Tibial artery (tissue), 4 donors: Measurements from ENCODE around the gene SSTR5.

Experiments
- DNase-seq, 2 donors: peaks; one replicate each; pipeline ENCODE4 v3.0.0-alpha.2; 2019
- H3K27ac ChIP-seq, 2 donors: fragments of 200-600 bp; sonication (generic) in 1 of 2; 1 replicate in 1 of 2; 2 replicates in 1 of 2; pipeline ENCODE4 v1.5.1; 2018 to 2019; ENCODE audit warnings: mild to moderate bottlenecking in 1 of 2
- H3K27me3 ChIP-seq, 2 donors: fragments of 200-600 bp; sonication (generic) in 1 of 2; one replicate each; pipeline versions ENCODE4 v1.5.1 to v1.6.0; 2016 to 2019
- H3K36me3 ChIP-seq, 3 donors: fragments of 200-600 bp; sonication (generic) in 2 of 3; one replicate each; pipeline ENCODE4 v1.5.1; 2016 to 2019; ENCODE audit warnings: mild to moderate bottlenecking in 2 of 3
- H3K4me1 ChIP-seq, 4 donors: fragments of 200-600 bp; sonication (generic) in 2 of 4; 1 replicate in 3 of 4; 2 replicates in 1 of 4; pipeline ENCODE4 v1.5.1; 2016 to 2019
- H3K4me3 ChIP-seq, 2 donors: fragments of 200-600 bp; sonication (generic) in 1 of 2; 1 replicate in 1 of 2; 2 replicates in 1 of 2; pipeline ENCODE4 v1.5.1; 2018 to 2019; ENCODE audit warnings: mild to moderate bottlenecking in 2 of 2
- H3K9me3 ChIP-seq, 3 donors: fragments of 200-600 bp; sonication (generic) in 1 of 3; one replicate each; pipeline ENCODE4 v1.5.1; 2016 to 2019
- CTCF ChIP-seq, 2 experiments: fragments of 200-600 bp in 1 of 2; fragments of 450-650 bp in 1 of 2; IDR thresholded peaks; one replicate each; pipeline ENCODE4 v1.5.1; 2017 to 2019; ENCODE audit warnings: antibody characterized with exemption in 2 of 2, mild to moderate bottlenecking in 1 of 2, moderate library complexity in 1 of 2
- intact Hi-C: fragments of 100-400 bp; cut with DNase I; formaldehyde crosslinking; loops from one replicate; pipeline ENCODE4 v1.15.0; 2023; ENCODE audit warnings: low total_unique reads

The SSTR5 gene

DNA sequence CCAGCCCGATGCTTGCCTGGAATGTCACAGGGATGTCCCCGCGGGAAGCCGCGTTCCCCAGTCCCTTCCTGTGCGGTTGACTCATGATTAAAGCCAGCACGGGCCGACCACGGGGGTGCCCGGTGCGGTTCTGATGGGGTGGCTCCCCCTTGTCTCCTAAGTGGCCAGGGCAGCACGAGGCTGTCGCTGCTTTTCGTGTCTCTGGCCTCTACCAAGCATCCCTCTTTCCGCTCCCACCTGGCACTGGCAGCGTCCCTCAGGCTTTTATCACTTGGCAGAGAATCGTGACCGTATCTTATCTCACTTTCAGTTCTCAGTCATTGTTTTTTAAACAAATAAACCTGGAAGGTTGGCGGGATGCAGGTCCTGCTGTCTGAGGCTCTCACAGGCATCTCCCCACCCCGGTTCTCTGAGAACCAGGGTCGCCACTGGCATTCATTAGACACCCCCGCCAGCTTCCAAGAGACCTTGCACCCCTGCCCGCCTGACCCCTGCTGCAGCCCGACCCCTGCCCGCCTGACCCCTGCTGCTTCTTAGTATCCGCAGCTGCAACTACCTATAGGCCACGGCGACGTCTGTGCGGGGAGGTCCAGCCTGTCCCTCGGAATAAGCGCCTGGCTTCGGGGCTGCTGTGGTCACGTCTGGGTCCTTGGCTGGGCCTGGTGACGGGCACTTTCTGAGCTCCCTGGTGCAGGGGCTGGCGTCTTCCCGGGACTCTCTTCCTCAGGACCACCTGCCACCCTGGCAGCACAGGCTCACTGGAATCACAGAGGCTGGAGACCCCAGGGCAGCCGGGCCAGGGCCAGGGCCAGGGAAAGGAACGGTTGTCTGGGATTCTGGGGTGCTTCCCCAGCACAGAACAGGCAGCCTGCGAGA lies 16.0 kb downstream of the SSTR5 start:
- no peak for DNase-seq
- Histone ChIP-seq H3K4me1 (peaks cover 0 to 40% (median 28%) of the 10 kb centered on the region in 4 donors), H3K9me3 (peaks cover 9 to 19% (median 18%) of the 10 kb centered on the region in 3 donors), H3K27me3 (peaks cover 0 to 13% of the 10 kb centered on the region in 2 donors), H3K36me3 (no peaks in the 10 kb centered on the region), H3K27ac (peak overlapping the region; percentile 86), H3K4me3 (peak overlapping the region in 1 of 2 donors; percentile 48)
- intact Hi-C loops, result no loop called here
- no peak for TF ChIP-seq CTCF (IDR thresholded peaks at IDR 0.05)

- Histone ChIP-seq H3K27ac (peak overlapping the region; percentile 86), H3K36me3 (no peaks in the 10 kb centered on the region), H3K27me3 (peaks cover 0 to 5% of the 10 kb centered on the region in 2 donors), H3K4me3 (peak overlapping the region; percentile 48 to 51), H3K9me3 (peaks cover 9 to 14% (median 10%) of the 10 kb centered on the region in 3 donors), H3K4me1 (peaks cover 0 to 49% (median 31%) of the 10 kb centered on the region in 4 donors)
- DNase-seq, result peak; percentile 49 to 93
- intact Hi-C loops, result no loop called here
- no peak for TF ChIP-seq CTCF (IDR thresholded peaks at IDR 0.05)
These were observed 16.9 kb downstream of the SSTR5 start for GRCh38 chr16:1089439-1089821.

GRCh38 chr16:1089822-1090619 lies 17.5 kb downstream of the SSTR5 start:
- peak; percentile 52 to 92 for DNase-seq

GRCh38 chr16:1090620-1091587 lies 18.4 kb downstream of the SSTR5 start:
- intact Hi-C loops, result no loop called here
- Histone ChIP-seq H3K27ac (peak overlapping the region; percentile 86), H3K27me3 (no peaks in the 10 kb centered on the region), H3K9me3 (no peaks in the 10 kb centered on the region), H3K36me3 (no peaks in the 10 kb centered on the region), H3K4me3 (peak overlapping the region; percentile 48 to 51), H3K4me1 (peaks cover 0 to 64% (median 46%) of the 10 kb centered on the region in 4 donors)
- no peak for TF ChIP-seq CTCF (IDR thresholded peaks at IDR 0.05)
- DNase-seq, result no peak

More at GRCh38 chr16:1089822-1090619, 17.5 kb downstream of the SSTR5 start:
- H3K9me3 ChIP-seq, result peaks cover 4 to 8% (median 5%) of the 10 kb centered on the region in 3 donors
- H3K4me3 ChIP-seq, result peak overlapping the region; percentile 48 to 51
- no peaks in the 10 kb centered on the region for H3K36me3 ChIP-seq
- TF ChIP-seq CTCF (IDR thresholded peaks at IDR 0.05), result peak; percentile 37 to 40
- intact Hi-C loops, result no loop called here
- peak overlapping the region; percentile 86 for H3K27ac ChIP-seq
- H3K4me1 ChIP-seq, result peaks cover 0 to 55% (median 37%) of the 10 kb centered on the region in 4 donors
- no peaks in the 10 kb centered on the region for H3K27me3 ChIP-seq
